Neural crest cell (in vitro differentiated cells): ENCODE results near the gene ZNF804A. TPM values are rescaled to one million over a fixed set of nuclear protein-coding genes. Genes with fewer than 3 reads are reported as not detected.
"Not testable (repeated sequence)": the region's sequence is repeated elsewhere in the genome, so short reads cannot be mapped to it uniquely, and the experiment has no call there.

Source experiments
- DNase-seq: peaks from one replicate; pipeline ENCODE4 v3.0.0; 2021; ENCODE audit warnings: low read depth, mixed read lengths, low spot score
- H3K27ac Mint-ChIP-seq: one replicate; pipeline ENCODE4 v1.8.0; 2021; ENCODE audit warnings: mild to moderate bottlenecking, mixed read lengths; ENCODE audit not compliant: unreplicated experiment
- H3K27me3 Mint-ChIP-seq: 2 replicates; pipeline ENCODE4 v1.8.0; 2021; ENCODE audit warnings: low read depth, mild to moderate bottlenecking, mixed read lengths
- H3K36me3 Mint-ChIP-seq: 2 replicates; pipeline ENCODE4 v1.8.0; 2021; ENCODE audit warnings: low read depth, mild to moderate bottlenecking, mixed read lengths
- H3K4me1 Mint-ChIP-seq: 2 replicates; pipeline ENCODE4 v1.8.0; 2021; ENCODE audit warnings: mixed read lengths
- H3K4me3 Mint-ChIP-seq: one replicate; pipeline ENCODE4 v1.8.0; 2021; ENCODE audit warnings: mild to moderate bottlenecking, mixed read lengths
- H3K9me3 Mint-ChIP-seq: 2 replicates; pipeline ENCODE4 v1.8.0; 2021; ENCODE audit warnings: mixed read lengths
- CTCF ChIP-seq: fragments of 200-600 bp; sonication (generic); conservative IDR thresholded peaks from 2 replicates; pipeline ENCODE4 v1.5.0; 2021; ENCODE audit warnings: antibody characterized with exemption, mild to moderate bottlenecking
- total RNA-seq: library from RNA; stranded (reverse); gene quantifications from 2 replicates; pipeline ENCODE4 v1.2.1, GENCODE V29; 2021

The ZNF804A gene
- total RNA-seq, 1 donor from 2014 or later, result 0.47 TPM

- DNase-seq, result no peak
- Mint-ChIP-seq H3K4me3 (no peak overlapping the region), H3K9me3 (no peaks in the 10 kb centered on the region), H3K27ac (no peak overlapping the region), H3K36me3 (no peaks in the 10 kb centered on the region), H3K27me3 (no peaks in the 10 kb centered on the region), H3K4me1 (no peaks in the 10 kb centered on the region)
- TF ChIP-seq CTCF, result no peak
These were observed 136.0 kb downstream of the ZNF804A start for GRCh38 chr2:184734338-184734737.

GRCh38 chr2:184735611-184736010 lies 137.3 kb downstream of the ZNF804A start:
- DNase-seq, result no peak
- no peaks in the 10 kb centered on the region for H3K27me3 Mint-ChIP-seq
- TF ChIP-seq CTCF, result no peak
- no peaks in the 10 kb centered on the region for H3K9me3 Mint-ChIP-seq
- H3K36me3 Mint-ChIP-seq, result no peaks in the 10 kb centered on the region
- no peak overlapping the region for H3K4me3 Mint-ChIP-seq
- no peak overlapping the region for H3K27ac Mint-ChIP-seq
- no peaks in the 10 kb centered on the region for H3K4me1 Mint-ChIP-seq

DNA sequence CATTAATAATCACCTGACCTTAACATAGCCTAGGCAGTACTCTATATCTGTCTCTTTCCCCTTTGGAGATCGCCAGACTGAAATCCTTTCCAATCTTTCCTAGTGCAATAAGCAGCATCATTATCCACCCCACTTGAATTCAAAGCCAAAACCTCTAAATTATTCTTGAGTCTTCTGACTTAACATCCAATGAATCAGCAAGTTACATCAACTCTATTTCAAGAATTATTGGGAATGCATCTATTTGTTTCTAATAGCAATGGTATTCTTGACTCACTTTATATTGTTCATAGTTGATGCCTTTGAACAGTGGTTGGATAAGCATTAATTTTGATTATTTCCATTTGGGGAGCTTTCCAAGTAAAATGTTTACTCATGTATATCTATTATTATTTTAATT lies 144.8 kb downstream of the ZNF804A start:
- no peak for DNase-seq
- H3K27me3 Mint-ChIP-seq, result no peaks in the 10 kb centered on the region
- no peak overlapping the region for H3K4me3 Mint-ChIP-seq
- TF ChIP-seq CTCF, result no peak
- no peaks in the 10 kb centered on the region for H3K9me3 Mint-ChIP-seq
- H3K36me3 Mint-ChIP-seq, result no peaks in the 10 kb centered on the region
- no peak overlapping the region for H3K27ac Mint-ChIP-seq
- no peaks in the 10 kb centered on the region for H3K4me1 Mint-ChIP-seq

GRCh38 chr2:184756161-184756560 lies 157.8 kb downstream of the ZNF804A start:
- no peak for TF ChIP-seq CTCF
- H3K36me3 Mint-ChIP-seq, result no peaks in the 10 kb centered on the region
- H3K27ac Mint-ChIP-seq, result no peak overlapping the region
- H3K9me3 Mint-ChIP-seq, result peaks cover 6% of the 10 kb centered on the region
- H3K4me1 Mint-ChIP-seq, result no peaks in the 10 kb centered on the region
- DNase-seq, result no peak
- H3K27me3 Mint-ChIP-seq, result no peaks in the 10 kb centered on the region
- no peak overlapping the region for H3K4me3 Mint-ChIP-seq

DNA sequence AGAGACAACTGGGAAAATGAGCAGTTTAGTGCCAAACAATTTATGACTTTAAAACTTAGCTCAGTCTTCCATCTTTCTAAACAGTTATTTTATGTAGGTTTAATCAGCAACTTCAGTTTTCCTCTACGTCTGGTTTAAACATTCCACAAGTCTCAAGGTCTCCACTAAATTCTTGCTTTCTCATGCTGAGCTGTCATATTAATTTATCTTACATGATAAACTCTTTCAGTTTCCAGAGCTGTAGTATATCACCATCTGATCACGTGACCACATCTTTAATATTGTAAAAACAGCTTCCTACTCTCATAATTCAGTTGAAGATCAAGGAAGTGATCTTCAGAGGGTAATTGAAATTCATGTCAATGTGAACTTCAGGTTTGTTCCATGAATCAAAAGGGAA lies 158.6 kb downstream of the ZNF804A start:
- Mint-ChIP-seq H3K9me3 (no peaks in the 10 kb centered on the region), H3K4me3 (no peak overlapping the region), H3K36me3 (no peaks in the 10 kb centered on the region), H3K27me3 (no peaks in the 10 kb centered on the region), H3K4me1 (no peaks in the 10 kb centered on the region), H3K27ac (no peak overlapping the region)
- no peak for TF ChIP-seq CTCF
- DNase-seq, result no peak

DNA sequence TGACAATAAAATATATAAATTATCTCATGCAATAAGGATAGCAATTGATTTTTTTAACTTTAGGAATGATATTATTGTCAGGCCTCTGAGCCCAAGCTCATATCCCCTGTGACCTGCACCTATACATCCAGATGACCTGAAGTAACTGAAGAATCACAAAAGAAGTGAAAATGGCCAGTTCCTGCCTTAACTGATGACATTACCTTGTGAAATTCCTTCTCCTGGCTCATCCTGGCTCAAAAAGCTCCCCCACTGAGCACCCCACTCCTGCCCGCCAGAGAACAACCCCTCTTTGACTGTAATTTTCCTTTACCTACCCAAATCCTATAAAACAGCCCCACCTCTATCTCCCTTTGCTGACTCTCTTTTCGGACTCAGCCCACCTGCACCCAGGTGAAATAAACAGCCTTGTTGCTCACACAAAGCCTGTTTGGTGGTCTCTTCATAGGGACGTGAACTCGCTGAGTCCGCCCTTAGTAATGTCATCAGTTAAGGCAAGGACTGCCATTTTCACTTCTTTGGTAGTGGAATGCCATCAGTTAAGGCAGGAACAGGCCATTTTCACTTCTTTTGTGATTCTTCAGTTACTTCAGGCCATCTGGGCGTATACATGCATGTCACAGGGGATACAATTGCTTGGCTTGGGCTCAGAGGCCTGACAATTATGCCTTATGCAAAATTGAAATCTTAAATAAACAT lies 161.4 kb downstream of the ZNF804A start:
- H3K27ac Mint-ChIP-seq, H3K9me3 Mint-ChIP-seq, H3K36me3 Mint-ChIP-seq, H3K27me3 Mint-ChIP-seq, H3K4me3 Mint-ChIP-seq, DNase-seq, H3K4me1 Mint-ChIP-seq: not testable (repeated sequence)
